ENCODE data around the gene HAUS5. TPM values are rescaled to one million over a fixed set of nuclear protein-coding genes. Genes with fewer than 3 reads are reported as not detected.

The HAUS5 gene
- total RNA-seq, 1 donor from 2014 or later = 3.9 TPM

GRCh38 chr19:35641515-35642151 lies 29.1 kb downstream of the HAUS5 start, which contains the start of gene ETV2:
Gene ETV2, plus strand, starts transcription at chr19:35641745. Its CDS starts 716 bp downstream, at chr19:35642461.
- DNase-seq (ENCODE audit: low read depth) (peak; percentile 25), FAIRE-seq (no peak)
- no peaks in the 10 kb centered on the region for H3K27me3 ChIP-seq (ENCODE audit: control insufficient read depth, insufficient read depth, low read length)
- H3K4me3 ChIP-seq (ENCODE audit: low read depth, low read length) = no peak within 1 kb of the TSS
- TF ChIP-seq CTCF (IDR thresholded peaks at IDR 0.05; ENCODE audit: insufficient read depth, low read length, severe bottlenecking) = no peak
- peaks cover 6% of the 10 kb centered on the region for H3K36me3 ChIP-seq (ENCODE audit: control insufficient read depth, insufficient read depth, low read length)

GRCh38 chr19:35642312-35642711 lies 29.8 kb downstream of the HAUS5 start:
- DNase-seq (ENCODE audit: low read depth) = no peak
- Histone ChIP-seq H3K36me3 (ENCODE audit: control insufficient read depth, insufficient read depth, low read length) (peaks cover 5% of the 10 kb centered on the region), H3K27me3 (ENCODE audit: control insufficient read depth, insufficient read depth, low read length) (no peaks in the 10 kb centered on the region), H3K4me3 (ENCODE audit: low read depth, low read length) (no peak overlapping the region)
- FAIRE-seq = no peak
- TF ChIP-seq CTCF (IDR thresholded peaks at IDR 0.05; ENCODE audit: insufficient read depth, low read length, severe bottlenecking) = no peak

- TF ChIP-seq CTCF (IDR thresholded peaks at IDR 0.05; ENCODE audit: insufficient read depth, low read length, severe bottlenecking) = no peak
- no peak for FAIRE-seq
- no peak for DNase-seq (ENCODE audit: low read depth)
- peaks cover 2% of the 10 kb centered on the region for H3K36me3 ChIP-seq (ENCODE audit: control insufficient read depth, insufficient read depth, low read length)
- peak overlapping the region; percentile 60 for H3K4me3 ChIP-seq (ENCODE audit: low read depth, low read length)
- H3K27me3 ChIP-seq (ENCODE audit: control insufficient read depth, insufficient read depth, low read length) = no peaks in the 10 kb centered on the region
These were observed 30.3 kb downstream of the HAUS5 start for GRCh38 chr19:35642798-35643254.

- H3K27me3 ChIP-seq (ENCODE audit: control insufficient read depth, insufficient read depth, low read length) = no peaks in the 10 kb centered on the region
- peak overlapping the region; percentile 60 for H3K4me3 ChIP-seq (ENCODE audit: low read depth, low read length)
- TF ChIP-seq CTCF (IDR thresholded peaks at IDR 0.05; ENCODE audit: insufficient read depth, low read length, severe bottlenecking) = no peak
- no peaks in the 10 kb centered on the region for H3K36me3 ChIP-seq (ENCODE audit: control insufficient read depth, insufficient read depth, low read length)
- FAIRE-seq (no peak), DNase-seq (ENCODE audit: low read depth) (peak; percentile 50)
These were observed 31.0 kb downstream of the HAUS5 start for GRCh38 chr19:35643255-35644205.

- H3K4me3 ChIP-seq (ENCODE audit: low read depth, low read length) = peak overlapping the region; percentile 60
- FAIRE-seq (no peak), DNase-seq (ENCODE audit: low read depth) (peak; percentile 88)
- no peaks in the 10 kb centered on the region for H3K27me3 ChIP-seq (ENCODE audit: control insufficient read depth, insufficient read depth, low read length)
- H3K36me3 ChIP-seq (ENCODE audit: control insufficient read depth, insufficient read depth, low read length) = no peaks in the 10 kb centered on the region
- no peak for TF ChIP-seq CTCF (IDR thresholded peaks at IDR 0.05; ENCODE audit: insufficient read depth, low read length, severe bottlenecking)
These were observed 31.9 kb downstream of the HAUS5 start for GRCh38 chr19:35644206-35644986.

All from bronchial epithelial cell (primary cell).